Endodermal cell (in vitro differentiated cells): Measurements from ENCODE around the gene PLD6. TPM values are rescaled to one million over a fixed set of nuclear protein-coding genes. Genes with fewer than 3 reads are reported as not detected.
"Not testable (repeated sequence)": the region's sequence is repeated elsewhere in the genome, so short reads cannot be mapped to it uniquely, and the experiment has no call there.

Source experiments
- DNase-seq: peaks from one replicate; pipeline ENCODE4 v3.0.0-alpha.2; 2017
- H3K27ac ChIP-seq: 2 replicates; pipeline ENCODE4 v1.5.1; 2013; ENCODE audit warnings: mild to moderate bottlenecking, low read depth, low read length, moderate library complexity
- H3K27me3 ChIP-seq: 2 replicates; pipeline ENCODE4 v1.6.1; 2013; ENCODE audit warnings: mild to moderate bottlenecking, low read length, moderate library complexity; ENCODE audit not compliant: insufficient read depth, control insufficient read depth, poor library complexity, severe bottlenecking
- H3K36me3 ChIP-seq: 2 replicates; pipeline ENCODE4 v1.7.0; 2013; ENCODE audit warnings: mild to moderate bottlenecking, low read length, moderate library complexity; ENCODE audit not compliant: control insufficient read depth, insufficient read depth
- H3K4me1 ChIP-seq: one replicate; pipeline ENCODE4 v1.7.0; 2013; ENCODE audit warnings: low read length; ENCODE audit not compliant: control insufficient read depth, insufficient read depth
- H3K4me3 ChIP-seq: 2 replicates; pipeline ENCODE4 v1.5.1; 2013; ENCODE audit warnings: mild to moderate bottlenecking, low read length, moderate library complexity
- H3K9ac ChIP-seq: 2 replicates; pipeline ENCODE4 v1.6.1; 2013; ENCODE audit warnings: mild to moderate bottlenecking, low read length, moderate library complexity; ENCODE audit not compliant: poor library complexity, severe bottlenecking; ENCODE audit errors: extremely low read depth
- H3K9me3 ChIP-seq: 2 replicates; pipeline ENCODE4 v1.6.1; 2013; ENCODE audit warnings: mild to moderate bottlenecking, low read length, moderate library complexity; ENCODE audit not compliant: control insufficient read depth
- H3K27ac Mint-ChIP-seq: 2 replicates; pipeline ENCODE4 v1.8.0; 2020; ENCODE audit warnings: mixed read lengths
- H3K27me3 Mint-ChIP-seq: 2 replicates; pipeline ENCODE4 v1.8.0; 2021; ENCODE audit warnings: mild to moderate bottlenecking, mixed read lengths; ENCODE audit not compliant: insufficient read depth
- H3K36me3 Mint-ChIP-seq: 2 replicates; pipeline ENCODE4 v1.8.0; 2020; ENCODE audit warnings: low read depth, mixed read lengths
- H3K4me1 Mint-ChIP-seq: 2 replicates; pipeline ENCODE4 v1.8.0; 2020; ENCODE audit warnings: mixed read lengths
- H3K4me3 Mint-ChIP-seq: 2 replicates; pipeline ENCODE4 v1.8.0; 2020; ENCODE audit warnings: mild to moderate bottlenecking, moderate library complexity, mixed read lengths
- H3K9me3 Mint-ChIP-seq: 2 replicates; pipeline ENCODE4 v1.8.0; 2020; ENCODE audit warnings: mild to moderate bottlenecking, mixed read lengths
- WGBS, 2 experiments: methylation state at CpG; one replicate each; pipeline versions ENCODE4 v1.1.5 to v1.1.7; 2013; ENCODE audit warnings: missing lambda C conversion rate in 2 of 2, mixed read lengths in 1 of 2; ENCODE audit not compliant: insufficient coverage in 1 of 2, insufficient read length in 1 of 2; 5-methylcytosine and 5-hydroxymethylcytosine counted together
- total RNA-seq, 2 donors: library from RNA; stranded (reverse); fragmentation: NEBNext Ultra II Directional in 1 of 2; extraction: Animal tissue kit (Norgen Biotek cat#: 25700) in 1 of 2; gene quantifications; 2 replicates in 1 of 2; 3 replicates in 1 of 2; pipeline ENCODE4 v1.2.1, GENCODE V29; 2021
- TF ChIP-seq, protein P1 (sequence below): fragments of 200-600 bp; sonication (generic); conservative IDR thresholded peaks from 2 replicates; pipeline ENCODE4 v1.5.0; 2021; ENCODE audit warnings: antibody characterized with exemption, mild to moderate bottlenecking

PLD6 gene
- total RNA-seq, 2 donors from 2014 or later = 0.42 to 1.5 TPM

DNA sequence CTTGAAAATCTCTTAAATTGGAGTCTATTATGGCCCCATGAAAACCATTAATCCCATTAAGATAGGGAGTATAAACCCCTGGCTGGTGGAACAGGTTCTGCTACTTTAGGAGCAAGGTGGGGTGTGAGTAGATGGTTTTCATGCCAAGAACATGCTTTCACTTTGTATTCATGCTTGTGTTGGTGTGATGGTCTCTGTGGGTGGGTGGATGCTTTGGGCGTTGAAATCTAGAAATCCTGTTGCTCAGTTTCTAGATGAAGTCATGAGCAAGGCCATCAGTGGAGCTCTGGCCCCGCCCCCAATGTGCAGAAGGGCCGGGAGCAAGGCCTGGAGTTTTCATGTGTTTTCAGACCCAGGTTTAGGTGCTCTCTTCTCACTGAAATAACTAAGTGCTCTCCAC, 20.1 kb downstream of the PLD6 start:
- Mint-ChIP-seq H3K4me1 (peaks cover 30% of the 10 kb centered on the region), H3K27ac (peak overlapping the region; percentile 81), H3K9me3 (no peaks in the 10 kb centered on the region), H3K4me3 (no peak overlapping the region), H3K27me3 (no peaks in the 10 kb centered on the region), H3K36me3 (peaks cover 36% of the 10 kb centered on the region)
- Histone ChIP-seq H3K27ac (no peak overlapping the region), H3K27me3 (no peaks in the 10 kb centered on the region), H3K4me1 (peaks cover 20% of the 10 kb centered on the region), H3K36me3 (peaks cover 35% of the 10 kb centered on the region), H3K9me3 (no peaks in the 10 kb centered on the region), H3K4me3 (peak overlapping the region; percentile 34), H3K9ac (peak overlapping the region; percentile 26)
- DNase-seq = no peak
- TF ChIP-seq, protein P1, sequence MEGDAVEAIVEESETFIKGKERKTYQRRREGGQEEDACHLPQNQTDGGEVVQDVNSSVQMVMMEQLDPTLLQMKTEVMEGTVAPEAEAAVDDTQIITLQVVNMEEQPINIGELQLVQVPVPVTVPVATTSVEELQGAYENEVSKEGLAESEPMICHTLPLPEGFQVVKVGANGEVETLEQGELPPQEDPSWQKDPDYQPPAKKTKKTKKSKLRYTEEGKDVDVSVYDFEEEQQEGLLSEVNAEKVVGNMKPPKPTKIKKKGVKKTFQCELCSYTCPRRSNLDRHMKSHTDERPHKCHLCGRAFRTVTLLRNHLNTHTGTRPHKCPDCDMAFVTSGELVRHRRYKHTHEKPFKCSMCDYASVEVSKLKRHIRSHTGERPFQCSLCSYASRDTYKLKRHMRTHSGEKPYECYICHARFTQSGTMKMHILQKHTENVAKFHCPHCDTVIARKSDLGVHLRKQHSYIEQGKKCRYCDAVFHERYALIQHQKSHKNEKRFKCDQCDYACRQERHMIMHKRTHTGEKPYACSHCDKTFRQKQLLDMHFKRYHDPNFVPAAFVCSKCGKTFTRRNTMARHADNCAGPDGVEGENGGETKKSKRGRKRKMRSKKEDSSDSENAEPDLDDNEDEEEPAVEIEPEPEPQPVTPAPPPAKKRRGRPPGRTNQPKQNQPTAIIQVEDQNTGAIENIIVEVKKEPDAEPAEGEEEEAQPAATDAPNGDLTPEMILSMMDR = no peak
- 69 to 85% methylated on average over 3 of the region's 3 CpGs for whole genome bisulfite sequencing, 2 experiments

DNA sequence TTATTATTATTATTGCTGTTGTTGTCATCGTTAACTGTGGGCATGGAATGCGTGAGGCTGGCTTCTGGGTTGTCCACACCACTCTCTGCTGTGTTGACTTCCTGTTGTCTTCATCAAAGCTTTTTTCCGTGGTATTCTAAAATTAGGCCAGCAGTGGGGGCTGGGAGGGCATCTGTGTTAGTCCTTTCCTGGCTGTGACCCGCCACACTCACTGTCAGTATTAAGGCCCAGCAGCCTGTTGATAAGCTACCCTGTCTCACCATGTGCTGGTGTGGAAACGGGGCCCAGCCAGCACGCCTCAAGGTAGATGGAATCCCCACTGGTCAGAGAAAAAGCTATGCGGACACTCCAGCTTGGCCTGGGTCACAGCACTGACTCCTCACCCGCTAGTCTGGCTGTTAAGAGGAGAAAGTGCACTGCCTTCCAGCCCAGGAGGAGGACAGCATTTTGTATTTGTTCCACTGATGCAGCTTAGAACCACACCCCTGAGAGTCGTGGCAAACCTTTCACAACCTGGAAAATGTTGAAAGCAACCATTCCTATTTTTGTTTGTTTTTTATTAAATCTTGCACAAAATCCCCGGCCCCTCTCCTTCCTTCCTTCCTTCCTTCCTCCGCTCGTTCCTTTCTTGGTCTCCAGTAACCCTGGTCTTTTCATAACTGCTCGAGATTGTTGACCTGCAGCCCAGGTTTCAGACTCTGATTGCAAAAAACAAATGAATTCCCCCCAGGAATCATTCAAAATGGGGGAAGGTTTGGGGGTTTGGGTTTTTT, 21.0 kb downstream of the PLD6 start:
- not testable (repeated sequence) for H3K4me3 Mint-ChIP-seq, H3K9me3 ChIP-seq, H3K27ac Mint-ChIP-seq, H3K27me3 Mint-ChIP-seq, H3K9ac ChIP-seq, H3K27me3 ChIP-seq, DNase-seq, H3K27ac ChIP-seq, H3K9me3 Mint-ChIP-seq
- 85 to 91% methylated on average over 5 to 11 of the region's 13 CpGs for WGBS, 2 experiments
- H3K36me3 Mint-ChIP-seq = peaks cover 44% of the 10 kb centered on the region
- Histone ChIP-seq H3K36me3 (peaks cover 41% of the 10 kb centered on the region), H3K4me1 (peaks cover 18% of the 10 kb centered on the region), H3K4me3 (peak overlapping the region; percentile 34)
- peaks cover 30% of the 10 kb centered on the region for H3K4me1 Mint-ChIP-seq

DNA sequence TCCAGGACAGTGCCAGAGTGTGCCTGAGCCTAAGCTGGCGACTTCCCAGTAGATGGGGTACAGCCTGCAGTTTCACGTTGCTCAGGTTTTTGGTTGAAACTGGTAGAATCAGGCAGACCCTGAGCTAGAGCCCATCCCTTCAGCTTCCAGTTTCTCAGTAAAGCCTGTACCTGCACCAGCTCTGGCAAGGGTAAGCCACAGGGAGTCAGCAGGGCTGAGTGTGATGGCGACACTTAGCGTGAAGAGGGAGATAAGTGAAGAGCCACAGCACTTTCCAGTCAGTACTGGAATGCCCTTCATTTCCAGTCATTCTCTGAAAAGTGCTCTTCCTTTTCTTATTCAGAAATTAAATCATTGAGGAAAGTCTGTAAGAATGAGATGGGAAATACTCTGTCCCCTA, 22.4 kb downstream of the PLD6 start:
- H3K4me3 Mint-ChIP-seq = no peak overlapping the region
- H3K9me3 Mint-ChIP-seq = no peaks in the 10 kb centered on the region
- no peak overlapping the region for H3K4me3 ChIP-seq
- no peaks in the 10 kb centered on the region for H3K27me3 ChIP-seq
- no peaks in the 10 kb centered on the region for H3K27me3 Mint-ChIP-seq
- 91 to 93% methylated on average over 4 of the region's 4 CpGs for WGBS, 2 experiments
- no peak overlapping the region for H3K27ac ChIP-seq
- peaks cover 51% of the 10 kb centered on the region for H3K36me3 Mint-ChIP-seq
- H3K36me3 ChIP-seq = peaks cover 51% of the 10 kb centered on the region
- peaks cover 16% of the 10 kb centered on the region for H3K4me1 ChIP-seq
- no peak for DNase-seq
- TF ChIP-seq, protein P1 = no peak
- no peaks in the 10 kb centered on the region for H3K9me3 ChIP-seq
- no peak overlapping the region for H3K9ac ChIP-seq
- no peak overlapping the region for H3K27ac Mint-ChIP-seq
- peaks cover 30% of the 10 kb centered on the region for H3K4me1 Mint-ChIP-seq
